AG04449 (cell line): Measurements from ENCODE around the gene ISCA2.

Source experiments
- CTCF ChIA-PET: fragments of 350-600 bp; formaldehyde crosslinking; extraction: SDS; loops from one replicate; lab custom pipeline; 2021; ENCODE audit warnings: antibody characterized with exemption; lab: Yijun Ruan, JAX
- POLR2A ChIA-PET: fragments of 400-600, 350-600 bp; formaldehyde crosslinking; extraction: SDS; loops from one replicate; lab custom pipeline; 2020; ENCODE audit warnings: antibody characterized with exemption, inconsistent platforms; lab: Yijun Ruan, JAX
- DNase-seq: peaks from one replicate; pipeline ENCODE4 v3.0.0-alpha.2; 2010; ENCODE audit warnings: low read depth, low spot score
- H3K4me3 ChIP-seq: 2 replicates; pipeline ENCODE4 v1.5.1; 2011; ENCODE audit warnings: low read depth, mild to moderate bottlenecking, control low read depth, low read length
- CTCF ChIP-seq: IDR thresholded peaks from one replicate; pipeline ENCODE4 v1.5.1; 2011; ENCODE audit warnings: mild to moderate bottlenecking, moderate library complexity, low read length, control low read depth, inconsistent platforms; ENCODE audit not compliant: insufficient read depth; ENCODE audit errors: missing control alignments

Gene ISCA2

GRCh38 chr14:74525361-74525851 is 31.8 kb downstream of the ISCA2 start:
- DNase-seq, result no peak
- ChIA-PET CTCF (interaction anchor here (1.5 to 2.1 kb wide), 2 partner anchors 10 to 36 kb away, joined by 3 to 7 read pairs; no protein-coding TSS in a partner anchor), POLR2A (no interaction called here)
- TF ChIP-seq CTCF, result no peak
- H3K4me3 ChIP-seq, result no peak overlapping the region

GRCh38 chr14:74526854-74527585 is 33.5 kb downstream of the ISCA2 start:
- POLR2A ChIA-PET, result no interaction called here
- H3K4me3 ChIP-seq, result no peak overlapping the region
- CTCF ChIA-PET, result interaction anchor here (0.8 to 2.1 kb wide), 9 partner anchors 8 to 78 kb away, joined by 3 to 7 read pairs (median 3); no protein-coding TSS in a partner anchor
- no peak for TF ChIP-seq CTCF
- DNase-seq, result no peak

- ChIA-PET POLR2A (no interaction called here), CTCF (interaction anchor here (1.6 kb wide), 1 partner anchor 77 kb away, joined by 3 read pairs; no protein-coding TSS in a partner anchor)
- no peak for TF ChIP-seq CTCF
- DNase-seq, result no peak
- H3K4me3 ChIP-seq, result no peak overlapping the region
These were observed 34.2 kb downstream of the ISCA2 start for GRCh38 chr14:74527736-74528280.

GRCh38 chr14:74528406-74528805 is 34.8 kb downstream of the ISCA2 start:
- CTCF ChIA-PET, result interaction anchor here (1.6 kb wide), 1 partner anchor 76 kb away, joined by 3 read pairs; no protein-coding TSS in a partner anchor
- no peak for TF ChIP-seq CTCF
- no peak overlapping the region for H3K4me3 ChIP-seq

GRCh38 chr14:74528886-74529285 is 35.3 kb downstream of the ISCA2 start:
- ChIA-PET CTCF (interaction anchor here (0.8 to 1.1 kb wide), 2 partner anchors 14 to 265 kb away, joined by 3 read pairs; no protein-coding TSS in a partner anchor), POLR2A (no interaction called here)
- TF ChIP-seq CTCF, result no peak
- no peak overlapping the region for H3K4me3 ChIP-seq
- DNase-seq, result no peak

More at GRCh38 chr14:74528406-74528805, 34.8 kb downstream of the ISCA2 start:
- DNase-seq, result no peak
- POLR2A ChIA-PET, result no interaction called here

- ChIA-PET POLR2A (no interaction called here), CTCF (interaction anchor here (1.1 to 1.8 kb wide), 2 partner anchors 12 to 85 kb away, joined by 3 to 5 read pairs; no protein-coding TSS in a partner anchor)
- DNase-seq, result no peak
These were observed 37.4 kb downstream of the ISCA2 start for GRCh38 chr14:74531006-74531405.

More at GRCh38 chr14:74531006-74531405, 37.4 kb downstream of the ISCA2 start:
- no peak for TF ChIP-seq CTCF
- H3K4me3 ChIP-seq, result no peak overlapping the region
